Esophagus squamous epithelium (tissue), 5 donors: Measurements from ENCODE around the gene ACSF3. TPM values are rescaled to one million over a fixed set of nuclear protein-coding genes. Genes with fewer than 3 reads are reported as not detected.
A peak's percentile ranks its signal among the peaks of the same experiment; 100 is the strongest.
"Not testable (repeated sequence)": the region's sequence is repeated elsewhere in the genome, so short reads cannot be mapped to it uniquely, and the experiment has no call there.

Experiments
- DNase-seq: peaks from one replicate; lab custom pipeline; 2025; lab: John Stamatoyannopoulos, UW
- H3K27ac ChIP-seq, 4 donors: fragments of 200-600 bp; sonication (generic); one replicate each; pipeline ENCODE4 v1.5.1; 2016 to 2019; ENCODE audit warnings: mild to moderate bottlenecking in 1 of 4
- H3K27me3 ChIP-seq, 4 donors: fragments of 200-600 bp; sonication (generic); 1 replicate in 3 of 4; 2 replicates in 1 of 4; pipeline versions ENCODE4 v1.5.1 to v1.6.0; 2017 to 2021; ENCODE audit warnings: antibody characterized with exemption in 1 of 4
- H3K36me3 ChIP-seq, 3 donors: fragments of 200-600 bp; sonication (generic); one replicate each; pipeline ENCODE4 v1.5.1; 2016 to 2019
- H3K4me1 ChIP-seq, 3 donors: fragments of 200-600 bp; sonication (generic); one replicate each; pipeline ENCODE4 v1.5.1; 2017 to 2019
- H3K4me3 ChIP-seq, 4 donors: fragments of 200-600 bp; sonication (generic); 1 replicate in 3 of 4; 2 replicates in 1 of 4; pipeline ENCODE4 v1.5.1; 2016 to 2019; ENCODE audit warnings: mild to moderate bottlenecking in 2 of 4, moderate library complexity in 1 of 4
- H3K9me3 ChIP-seq, 3 donors: fragments of 200-600 bp; sonication (generic); one replicate each; pipeline ENCODE4 v1.5.1; 2016 to 2019
- CTCF ChIP-seq, 6 experiments: fragments of 450-650 bp in 4 of 6; fragments of 200-600 bp in 2 of 6; sonication (generic) in 2 of 6; IDR thresholded peaks; one replicate each; pipeline ENCODE4 v1.5.1; 2016 to 2019; ENCODE audit warnings: antibody characterized with exemption in 6 of 6, mild to moderate bottlenecking in 4 of 6, moderate library complexity in 4 of 6
- POLR2A ChIP-seq, 4 donors: fragments of 450-650 bp; IDR thresholded peaks; one replicate each; pipeline ENCODE4 v1.6.1; 2017; ENCODE audit warnings: antibody characterized with exemption in 4 of 4, mild to moderate bottlenecking in 4 of 4, moderate library complexity in 3 of 4
- WGBS, 2 donors: methylation state at CpG; one replicate each; pipeline ENCODE4 v1.1.5; 2018; 5-methylcytosine and 5-hydroxymethylcytosine counted together
- intact Hi-C: fragments of 100-400 bp; cut with DNase I; formaldehyde crosslinking; loops from one replicate; pipeline ENCODE4 v1.15.0; 2022
- total RNA-seq, 4 donors: library from RNA; depleted of rRNA; stranded (reverse); fragments of >200 nt; gene quantifications; one replicate each; pipeline ENCODE4 v1.1.0, GENCODE V29; 2016
- donor health status: DM: yes; HTN: yes; CAD: no.

Gene ACSF3
- total RNA-seq, 4 donors from 2014 or later, result 15.1 to 21.1 (median 17.4) TPM

GRCh38 chr16:89163297-89163696, 69.6 kb downstream of the ACSF3 start:
- Histone ChIP-seq H3K27me3 (peaks cover 0 to 85% (median 2%) of the 10 kb centered on the region in 4 donors), H3K36me3 (no peaks in the 10 kb centered on the region), H3K4me1 (peaks cover 5 to 10% (median 8%) of the 10 kb centered on the region in 3 donors), H3K4me3 (no peak overlapping the region), H3K9me3 (no peaks in the 10 kb centered on the region), H3K27ac (no peak overlapping the region)
- intact Hi-C loops, result loop anchor here (10.0 kb wide), 1 partner anchor 348 kb away; the partner anchor contains the start of gene APRT
- WGBS, 2 donors, result 69% methylated on average over 9 of the region's 9 CpGs
- no peak for DNase-seq
- no peak for TF ChIP-seq CTCF (IDR thresholded peaks at IDR 0.05)
- no peak for TF ChIP-seq POLR2A (IDR thresholded peaks at IDR 0.05)

GRCh38 chr16:89164436-89164835, 70.8 kb downstream of the ACSF3 start:
- H3K27me3 ChIP-seq, result peaks cover 0 to 93% (median 7%) of the 10 kb centered on the region in 4 donors
- WGBS, 2 donors, result 57 to 76% methylated on average over 9 to 10 of the region's 15 CpGs
- no peak for DNase-seq
- no peaks in the 10 kb centered on the region for H3K9me3 ChIP-seq
- no peaks in the 10 kb centered on the region for H3K36me3 ChIP-seq
- H3K4me3 ChIP-seq, result no peak overlapping the region
- peaks cover 5 to 10% (median 8%) of the 10 kb centered on the region in 3 donors for H3K4me1 ChIP-seq
- H3K27ac ChIP-seq, result no peak overlapping the region
- TF ChIP-seq POLR2A (IDR thresholded peaks at IDR 0.05), result no peak
- TF ChIP-seq CTCF (IDR thresholded peaks at IDR 0.05), result no peak
- intact Hi-C loops, result loop anchor here (10.0 kb wide), 1 partner anchor 350 kb away; the partner anchor contains the start of gene APRT

- DNase-seq, result no peak
- H3K27me3 ChIP-seq, result peaks cover 0 to 93% (median 12%) of the 10 kb centered on the region in 4 donors
- H3K4me1 ChIP-seq, result peaks cover 5 to 13% (median 8%) of the 10 kb centered on the region in 3 donors
- intact Hi-C loops, result loop anchor here (5.0 to 10.0 kb wide), 2 partner anchors 223 to 350 kb away; partner anchors contain the start of gene APRT
- H3K4me3 ChIP-seq, result no peak overlapping the region
- 70 to 81% methylated on average over 2 to 4 of the region's 20 CpGs for WGBS, 2 donors
- no peaks in the 10 kb centered on the region for H3K9me3 ChIP-seq
- no peak overlapping the region for H3K27ac ChIP-seq
- no peaks in the 10 kb centered on the region for H3K36me3 ChIP-seq
- TF ChIP-seq POLR2A (IDR thresholded peaks at IDR 0.05), result no peak
- TF ChIP-seq CTCF (IDR thresholded peaks at IDR 0.05), result no peak
Observed at GRCh38 chr16:89164847-89165680, 71.4 kb downstream of the ACSF3 start.

GRCh38 chr16:89165681-89165979, 72.0 kb downstream of the ACSF3 start:
- H3K4me3 ChIP-seq, H3K36me3 ChIP-seq, H3K27ac ChIP-seq, DNase-seq, H3K9me3 ChIP-seq: not testable (repeated sequence)
- peaks cover 0 to 94% (median 13%) of the 10 kb centered on the region in 4 donors for H3K27me3 ChIP-seq
- H3K4me1 ChIP-seq, result peaks cover 10 to 18% (median 10%) of the 10 kb centered on the region in 3 donors
- intact Hi-C loops, result loop anchor here (5.0 to 10.0 kb wide), 2 partner anchors 223 to 351 kb away; partner anchors contain the start of gene APRT
- WGBS, 2 donors, result 76 to 83% methylated on average over 1 to 6 of the region's 10 CpGs

GRCh38 chr16:89166696-89167424, 73.2 kb downstream of the ACSF3 start:
- TF ChIP-seq POLR2A (IDR thresholded peaks at IDR 0.05) (no peak), CTCF (IDR thresholded peaks at IDR 0.05) (no peak)
- peak overlapping the region in 1 of 4 donors; percentile 18 for H3K4me3 ChIP-seq
- H3K27me3 ChIP-seq, result peaks cover 0 to 94% (median 15%) of the 10 kb centered on the region in 4 donors

More at GRCh38 chr16:89166696-89167424, 73.2 kb downstream of the ACSF3 start:
- no peaks in the 10 kb centered on the region for H3K9me3 ChIP-seq
- intact Hi-C loops, result loop anchor here (5.0 to 10.0 kb wide), 2 partner anchors 225 to 352 kb away; partner anchors contain the start of gene APRT
- DNase-seq, result no peak
- H3K27ac ChIP-seq, result no peak overlapping the region
- 64 to 70% methylated on average over 2 to 8 of the region's 18 CpGs for WGBS, 2 donors
- no peaks in the 10 kb centered on the region for H3K36me3 ChIP-seq
- H3K4me1 ChIP-seq, result peaks cover 20 to 31% (median 20%) of the 10 kb centered on the region in 3 donors
